Measurements from ENCODE around the gene C16orf96. TPM values are rescaled to one million over a fixed set of nuclear protein-coding genes. Genes with fewer than 3 reads are reported as not detected.

The C16orf96 gene
- total RNA-seq, 1 experiment from 2014 or later = 0.15 TPM

- H3K9me3 ChIP-seq (ENCODE audit: control insufficient read depth, insufficient read depth, low read depth, low read length) = no peaks in the 10 kb centered on the region
- POLR2A ChIA-PET = no interaction called here
- no peak for TF ChIP-seq REST (IDR thresholded peaks at IDR 0.05; ENCODE audit: insufficient read depth in 1 of 2, low read depth in 2 of 2, low read length in 1 of 2)
- no peak for TF ChIP-seq POLR2AphosphoS5 (IDR thresholded peaks at IDR 0.05; ENCODE audit: low read depth, low read length)
- no peak for TF ChIP-seq CTCF (IDR thresholded peaks at IDR 0.05)
- no peak for TF ChIP-seq TCF7L2 (IDR thresholded peaks at IDR 0.05; ENCODE audit: low read depth, low read length)
- TF ChIP-seq SIN3A (IDR thresholded peaks at IDR 0.05; ENCODE audit: borderline replicate concordance, insufficient read depth, low read depth, low read length) = no peak
- CTCF ChIA-PET = no interaction called here
- DNase-seq (ENCODE audit: low read depth, low spot score) (no peak), ATAC-seq (no peak)
- intact Hi-C loops (cut with micrococcal nuclease; ENCODE audit: unreplicated experiment) (no loop called here), in situ Hi-C loops (cut with HindIII; ENCODE audit: low pct_unique_long_range_greater_than_20kb, low sequenced_read_pairs) (no loop called here)
- no TSS peak for BruUV-seq (replicated peaks)
- H3K36me3 ChIP-seq (ENCODE audit: control insufficient read depth, insufficient read depth, low read length) = no peaks in the 10 kb centered on the region
- H3K4me1 ChIP-seq (ENCODE audit: control insufficient read depth, insufficient read depth, low read length) = 0 out of 2 replicates have a peak, but pooled peaks cover under 1% of the 10 kb centered on the region
- H3K27ac ChIP-seq (ENCODE audit: low read length) = no peak overlapping the region
- no peak overlapping the region for H3K4me3 ChIP-seq (ENCODE audit: low read depth in 2 of 2, low read length in 2 of 2)
- H3K27me3 ChIP-seq (ENCODE audit: control insufficient read depth, insufficient read depth, low read length) = no peaks in the 10 kb centered on the region
Observed at GRCh38 chr16:4531811-4532210, 24.3 kb upstream of the C16orf96 start.

GRCh38 chr16:4532238-4532637 is 23.9 kb upstream of the C16orf96 start:
- TF ChIP-seq REST (IDR thresholded peaks at IDR 0.05; ENCODE audit: insufficient read depth in 1 of 2, low read depth in 2 of 2, low read length in 1 of 2) (no peak), TCF7L2 (IDR thresholded peaks at IDR 0.05; ENCODE audit: low read depth, low read length) (no peak), SIN3A (IDR thresholded peaks at IDR 0.05; ENCODE audit: borderline replicate concordance, insufficient read depth, low read depth, low read length) (no peak), POLR2AphosphoS5 (IDR thresholded peaks at IDR 0.05; ENCODE audit: low read depth, low read length) (no peak), CTCF (IDR thresholded peaks at IDR 0.05) (no peak)
- no TSS peak for BruUV-seq (replicated peaks)
- POLR2A ChIA-PET = no interaction called here
- H3K36me3 ChIP-seq (ENCODE audit: control insufficient read depth, insufficient read depth, low read length) = no peaks in the 10 kb centered on the region
- no peak overlapping the region for H3K27ac ChIP-seq (ENCODE audit: low read length)
- intact Hi-C loops (cut with micrococcal nuclease; ENCODE audit: unreplicated experiment) (no loop called here), in situ Hi-C loops (cut with HindIII; ENCODE audit: low pct_unique_long_range_greater_than_20kb, low sequenced_read_pairs) (no loop called here)
- H3K27me3 ChIP-seq (ENCODE audit: control insufficient read depth, insufficient read depth, low read length) = no peaks in the 10 kb centered on the region
- H3K4me1 ChIP-seq (ENCODE audit: control insufficient read depth, insufficient read depth, low read length) = peaks cover 5% of the 10 kb centered on the region; the same call in 1 of the 2 replicates
- ATAC-seq = no peak
- H3K4me3 ChIP-seq (ENCODE audit: low read depth in 2 of 2, low read length in 2 of 2) = no peak overlapping the region
- no peak for DNase-seq (ENCODE audit: low read depth, low spot score)
- no peaks in the 10 kb centered on the region for H3K9me3 ChIP-seq (ENCODE audit: control insufficient read depth, insufficient read depth, low read depth, low read length)
- CTCF ChIA-PET = no interaction called here

Measured in Panc1 (cell line).